IMR-90 (cell line): Measurements from ENCODE around the gene FOXD4L1.
"Not testable (repeated sequence)": the region's sequence is repeated elsewhere in the genome, so short reads cannot be mapped to it uniquely, and the experiment has no call there.

Experiments
- CTCF ChIP-seq: conservative IDR thresholded peaks from 2 replicates; pipeline ENCODE4 v1.5.1; 2012; ENCODE audit warnings: mild to moderate bottlenecking, low read depth, low read length, improper control_type of control experiment
- MXI1 ChIP-seq: IDR thresholded peaks from 2 replicates; pipeline ENCODE4 v1.6.1; 2012; ENCODE audit warnings: low read depth, mild to moderate bottlenecking, low read length, moderate library complexity, borderline replicate concordance
- POLR2A ChIP-seq: IDR thresholded peaks from 2 replicates; pipeline ENCODE4 v1.6.1; 2012; ENCODE audit warnings: mild to moderate bottlenecking, low read depth, low read length
- RFX5 ChIP-seq: IDR thresholded peaks from 2 replicates; pipeline ENCODE4 v1.8.0; 2012; ENCODE audit warnings: low read depth, mild to moderate bottlenecking, low read length, moderate library complexity
- USF2 ChIP-seq: fragments of 150-350 bp; IDR thresholded peaks from 2 replicates; pipeline ENCODE4 v1.6.1; 2017; ENCODE audit warnings: mild to moderate bottlenecking, antibody characterized with exemption, low read length, low read depth

GRCh38 chr2:113510913-113511312, 12.4 kb downstream of the FOXD4L1 start:
- TF ChIP-seq CTCF, POLR2A, RFX5, USF2, MXI1: not testable (repeated sequence)
